SK-N-SH (cell line): Measurements from ENCODE around the gene FCER1G. TPM values are rescaled to one million over a fixed set of nuclear protein-coding genes. Genes with fewer than 3 reads are reported as not detected.

Source experiments
- CTCF ChIA-PET: fragments of 300-600, 350-600 bp; formaldehyde crosslinking; extraction: SDS; loops from one replicate; lab custom pipeline; 2021; lab: Yijun Ruan, JAX
- POLR2A ChIA-PET: fragments of 350-600 bp; sonication (Branson Sonifier 250); formaldehyde crosslinking; extraction: SDS; loops from one replicate; lab custom pipeline; 2020; ENCODE audit warnings: antibody characterized with exemption, inconsistent platforms; lab: Yijun Ruan, JAX
- DNase-seq: peaks from one replicate; pipeline ENCODE4 v3.0.0; 2012
- H2AFZ ChIP-seq: fragments of 200-600 bp; sonication (generic); 2 replicates; pipeline ENCODE4 v1.8.1; 2016; ENCODE audit warnings: antibody characterized with exemption, mild to moderate bottlenecking, low read depth
- H3F3A ChIP-seq: fragments of 200-600 bp; sonication (generic); replicated peaks from 2 replicates; pipeline ENCODE3; 2016; ENCODE audit warnings: antibody characterized with exemption, mild to moderate bottlenecking; ENCODE audit not compliant: insufficient read depth
- H3K27ac ChIP-seq, 2 experiments: fragments of 200-500 bp in 1 of 2; fragments of 200-600 bp in 1 of 2; sonication (Bioruptor generic) in 1 of 2; sonication (generic), shearing (Covaris generic) in 1 of 2; 2 replicates each; pipeline versions ENCODE4 v1.5.1 to v1.6.1; 2014 to 2016; ENCODE audit warnings: low read depth in 2 of 2, inconsistent platforms in 1 of 2, low read length in 1 of 2, mild to moderate bottlenecking in 1 of 2, mixed read lengths in 1 of 2
- H3K27me3 ChIP-seq: fragments of 200-600 bp; sonication (generic), shearing (Covaris generic); 2 replicates; pipeline ENCODE4 v1.6.1; 2016; ENCODE audit warnings: mixed run types; ENCODE audit not compliant: insufficient read depth
- H3K36me3 ChIP-seq, 2 experiments: fragments of 200-500 bp in 1 of 2; fragments of 200-600 bp in 1 of 2; sonication (Bioruptor generic) in 1 of 2; sonication (generic) in 1 of 2; replicated peaks in 1 of 2; 2 replicates each; pipeline versions ENCODE3 to v1.5.1; 2014 to 2016; ENCODE audit warnings: low read length in 1 of 2, mild to moderate bottlenecking in 1 of 2; ENCODE audit not compliant: insufficient read depth in 2 of 2, control insufficient read depth in 1 of 2
- H3K4me1 ChIP-seq, 2 experiments: fragments of 200-500 bp in 1 of 2; fragments of 200-600 bp in 1 of 2; sonication (Bioruptor generic) in 1 of 2; sonication (generic), shearing (Covaris generic) in 1 of 2; 2 replicates each; pipeline versions ENCODE4 v1.5.1 to v1.6.1; 2014 to 2016; ENCODE audit warnings: low read depth in 1 of 2, low read length in 1 of 2, mixed run types in 1 of 2; ENCODE audit not compliant: insufficient read depth in 2 of 2, control insufficient read depth in 1 of 2
- H3K4me2 ChIP-seq: fragments of 200-600 bp; sonication (generic), shearing (Covaris generic); 2 replicates; pipeline ENCODE4 v1.6.1; 2017; ENCODE audit warnings: mixed run types
- H3K4me3 ChIP-seq, 2 experiments: fragments of 200-500 bp in 1 of 2; fragments of 200-600 bp in 1 of 2; sonication (Bioruptor generic) in 1 of 2; sonication (generic), shearing (Covaris generic) in 1 of 2; 2 replicates each; pipeline versions ENCODE4 v1.5.1 to v1.8.1; 2014 to 2016; ENCODE audit warnings: low read depth in 2 of 2, inconsistent platforms in 1 of 2, low read length in 1 of 2, mild to moderate bottlenecking in 1 of 2, mixed read lengths in 1 of 2, moderate library complexity in 1 of 2
- H3K79me2 ChIP-seq: fragments of 200-600 bp; sonication (generic); 2 replicates; pipeline ENCODE4 v1.8.1; 2017; ENCODE audit warnings: mild to moderate bottlenecking; ENCODE audit not compliant: insufficient read depth
- H3K9ac ChIP-seq: fragments of 200-600 bp; sonication (generic); 2 replicates; pipeline ENCODE4 v1.6.1; 2017; ENCODE audit warnings: mixed run types
- H3K9me2 ChIP-seq: fragments of 200-600 bp; sonication (generic); 2 replicates; pipeline ENCODE4 v1.6.1; 2017; ENCODE audit warnings: mixed run types
- H3K9me3 ChIP-seq: fragments of 200-600 bp; sonication (generic); 2 replicates; pipeline ENCODE4 v1.6.1; 2017; ENCODE audit warnings: mixed run types, mild to moderate bottlenecking, moderate library complexity
- H4K20me1 ChIP-seq: fragments of 200-600 bp; sonication (generic); 2 replicates; pipeline ENCODE4 v1.6.1; 2017; ENCODE audit warnings: mild to moderate bottlenecking, mixed run types; ENCODE audit not compliant: insufficient read depth
- ELF1 ChIP-seq: IDR thresholded peaks from 2 replicates; pipeline ENCODE4 v1.4.0; 2012
- FOSL2 ChIP-seq: IDR thresholded peaks from 2 replicates; pipeline ENCODE4 v1.4.0; 2012; ENCODE audit warnings: low read depth, mild to moderate bottlenecking, moderate library complexity, borderline replicate concordance
- GATA2 ChIP-seq: sonication (generic); formaldehyde crosslinking; IDR thresholded peaks from 2 replicates; pipeline ENCODE4 v1.5.0; 2020; ENCODE audit warnings: mild to moderate bottlenecking, missing genetic modification reagents
- MXI1 ChIP-seq: IDR thresholded peaks from 2 replicates; pipeline ENCODE4 v1.6.1; 2012; ENCODE audit warnings: mild to moderate bottlenecking, low read depth, low read length, improper control_type of control experiment
- POLR2AphosphoS5 ChIP-seq: IDR thresholded peaks from 2 replicates; pipeline ENCODE4 v1.6.1; 2012; ENCODE audit warnings: low read depth, low read length
- RAD21 ChIP-seq: IDR thresholded peaks from 2 replicates; pipeline ENCODE4 v1.6.1; 2012; ENCODE audit warnings: mild to moderate bottlenecking, low read length
- RCOR1 ChIP-seq: fragments of 150-350 bp; IDR thresholded peaks from 2 replicates; pipeline ENCODE4 v1.6.1; 2017; ENCODE audit warnings: antibody characterized with exemption, low read length
- RFX5 ChIP-seq: IDR thresholded peaks from 2 replicates; pipeline ENCODE4 v1.6.1; 2012; ENCODE audit warnings: mild to moderate bottlenecking, improper control_type of control experiment, low read length
- TCF12 ChIP-seq: IDR thresholded peaks from 2 replicates; pipeline ENCODE4 v1.4.0; 2012
- YY1 ChIP-seq: IDR thresholded peaks from 2 replicates; pipeline ENCODE4 v1.4.0; 2012; ENCODE audit warnings: low read depth, mild to moderate bottlenecking
- WGBS: methylation state at CpG from one replicate; pipeline ENCODE4 v1.1.6; 2017; ENCODE audit warnings: low lambda C conversion rate; 5-methylcytosine and 5-hydroxymethylcytosine counted together
- polyA plus RNA-seq, 3 experiments: library from polyadenylated mRNA; depleted of rRNA; stranded (reverse); fragments of >200 nt; gene quantifications; 2 replicates each; pipeline ENCODE4 v1.2.3, GENCODE V29; 2012
- TF ChIP-seq, protein P1 (sequence below): IDR thresholded peaks from 2 replicates; pipeline ENCODE4 v1.6.1; 2012; ENCODE audit warnings: mild to moderate bottlenecking, low read depth, low read length, moderate library complexity
- TF ChIP-seq, protein P2 (sequence below): fragments of 150-350 bp; IDR thresholded peaks from 2 replicates; pipeline ENCODE4 v1.6.1; 2016; ENCODE audit warnings: mild to moderate bottlenecking, low read depth, low read length
- TF ChIP-seq, protein P3 (sequence below): IDR thresholded peaks from 2 replicates; pipeline ENCODE4; 2012

FCER1G gene
- polyA plus RNA-seq, 1 of the 3 experiments (the other 2 are of a cell fraction): 0.61 TPM

DNA sequence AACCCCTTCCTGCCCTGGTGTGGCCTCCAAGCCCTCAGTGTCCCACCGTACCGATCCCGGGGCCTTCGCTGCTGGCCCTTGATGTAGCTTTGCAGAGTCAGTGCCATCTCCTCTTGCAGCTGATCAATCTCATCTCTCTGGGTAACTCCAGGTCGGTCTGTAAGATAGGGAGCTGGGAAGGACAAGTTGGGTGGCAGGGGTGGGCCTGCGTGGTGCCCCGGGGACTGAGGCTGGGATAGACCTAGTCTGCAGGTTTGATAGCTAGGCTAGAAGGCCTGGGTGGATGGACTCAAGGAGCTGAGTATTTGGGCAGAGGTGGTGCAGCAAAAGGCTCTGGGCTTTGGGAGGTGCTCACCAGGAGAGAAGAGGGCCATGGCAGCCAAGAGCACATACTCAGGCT lies 15.7 kb downstream of the FCER1G start:
- CTCF ChIA-PET: interaction anchor here (1.0 to 6.3 kb wide), 9 partner anchors 29 to 152 kb away, joined by 3 to 76 read pairs (median 6); partner anchors contain the start of genes CFAP126 and NDUFS2
- no peak for DNase-seq
- H3K9ac ChIP-seq: no peak overlapping the region
- no peaks in the 10 kb centered on the region for H4K20me1 ChIP-seq
- no peaks in the 10 kb centered on the region for H3K79me2 ChIP-seq
- WGBS: 100% methylated on average over 4 of the region's 7 CpGs
- no peaks in the 10 kb centered on the region for H3K9me2 ChIP-seq
- H3K9me3 ChIP-seq: no peaks in the 10 kb centered on the region
- H3K4me1 ChIP-seq: peaks cover 8 to 16% of the 10 kb centered on the region in 2 experiments; a peak in 3 of 4 replicates
- TF ChIP-seq, protein P1, sequence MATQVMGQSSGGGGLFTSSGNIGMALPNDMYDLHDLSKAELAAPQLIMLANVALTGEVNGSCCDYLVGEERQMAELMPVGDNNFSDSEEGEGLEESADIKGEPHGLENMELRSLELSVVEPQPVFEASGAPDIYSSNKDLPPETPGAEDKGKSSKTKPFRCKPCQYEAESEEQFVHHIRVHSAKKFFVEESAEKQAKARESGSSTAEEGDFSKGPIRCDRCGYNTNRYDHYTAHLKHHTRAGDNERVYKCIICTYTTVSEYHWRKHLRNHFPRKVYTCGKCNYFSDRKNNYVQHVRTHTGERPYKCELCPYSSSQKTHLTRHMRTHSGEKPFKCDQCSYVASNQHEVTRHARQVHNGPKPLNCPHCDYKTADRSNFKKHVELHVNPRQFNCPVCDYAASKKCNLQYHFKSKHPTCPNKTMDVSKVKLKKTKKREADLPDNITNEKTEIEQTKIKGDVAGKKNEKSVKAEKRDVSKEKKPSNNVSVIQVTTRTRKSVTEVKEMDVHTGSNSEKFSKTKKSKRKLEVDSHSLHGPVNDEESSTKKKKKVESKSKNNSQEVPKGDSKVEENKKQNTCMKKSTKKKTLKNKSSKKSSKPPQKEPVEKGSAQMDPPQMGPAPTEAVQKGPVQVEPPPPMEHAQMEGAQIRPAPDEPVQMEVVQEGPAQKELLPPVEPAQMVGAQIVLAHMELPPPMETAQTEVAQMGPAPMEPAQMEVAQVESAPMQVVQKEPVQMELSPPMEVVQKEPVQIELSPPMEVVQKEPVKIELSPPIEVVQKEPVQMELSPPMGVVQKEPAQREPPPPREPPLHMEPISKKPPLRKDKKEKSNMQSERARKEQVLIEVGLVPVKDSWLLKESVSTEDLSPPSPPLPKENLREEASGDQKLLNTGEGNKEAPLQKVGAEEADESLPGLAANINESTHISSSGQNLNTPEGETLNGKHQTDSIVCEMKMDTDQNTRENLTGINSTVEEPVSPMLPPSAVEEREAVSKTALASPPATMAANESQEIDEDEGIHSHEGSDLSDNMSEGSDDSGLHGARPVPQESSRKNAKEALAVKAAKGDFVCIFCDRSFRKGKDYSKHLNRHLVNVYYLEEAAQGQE: no peak
- TF ChIP-seq ELF1 (no peak), GATA2 (CRISPR knock-in tag) (no peak), FOSL2 (no peak), POLR2AphosphoS5 (no peak), YY1 (no peak)
- TF ChIP-seq, all 33 proteins: peak for 0
- no peak overlapping the region for H3K27ac ChIP-seq
- H2AFZ ChIP-seq: no peak overlapping the region
- H3K27me3 ChIP-seq: no peaks in the 10 kb centered on the region
- H3K36me3 ChIP-seq: peaks cover 0 to 20% of the 10 kb centered on the region in 2 experiments
- H3K4me3 ChIP-seq: no peak overlapping the region
- H3F3A ChIP-seq: peaks cover 5% of the 10 kb centered on the region
- H3K4me2 ChIP-seq: no peak overlapping the region
- POLR2A ChIA-PET: no interaction called here

DNA sequence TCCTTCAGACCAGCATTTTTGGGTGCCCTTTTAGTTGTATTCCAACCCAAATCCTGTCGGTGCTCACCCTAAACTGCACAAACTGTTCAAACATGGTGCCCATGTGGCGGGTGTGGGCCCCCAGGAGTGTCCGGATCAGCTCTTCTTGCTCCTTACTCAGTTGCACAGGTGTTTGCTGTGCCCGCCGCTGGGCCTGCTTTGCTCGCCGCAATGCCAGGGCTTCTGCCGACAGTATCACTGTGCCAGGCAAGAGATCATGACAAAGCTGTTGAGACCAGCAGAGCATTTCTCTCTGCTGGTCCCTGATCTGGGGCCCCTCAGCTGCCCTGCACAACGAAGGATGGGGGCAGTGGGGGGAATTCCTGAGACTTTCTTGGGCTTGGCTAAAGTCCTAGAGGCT lies 18.0 kb downstream of the FCER1G start:
- no peak overlapping the region for H3K4me3 ChIP-seq
- H3K9ac ChIP-seq: no peak overlapping the region
- H3K4me2 ChIP-seq: no peak overlapping the region
- no peak overlapping the region for H3K27ac ChIP-seq
- TF ChIP-seq FOSL2: no peak
- no peak for TF ChIP-seq MXI1
- TF ChIP-seq, protein P2, sequence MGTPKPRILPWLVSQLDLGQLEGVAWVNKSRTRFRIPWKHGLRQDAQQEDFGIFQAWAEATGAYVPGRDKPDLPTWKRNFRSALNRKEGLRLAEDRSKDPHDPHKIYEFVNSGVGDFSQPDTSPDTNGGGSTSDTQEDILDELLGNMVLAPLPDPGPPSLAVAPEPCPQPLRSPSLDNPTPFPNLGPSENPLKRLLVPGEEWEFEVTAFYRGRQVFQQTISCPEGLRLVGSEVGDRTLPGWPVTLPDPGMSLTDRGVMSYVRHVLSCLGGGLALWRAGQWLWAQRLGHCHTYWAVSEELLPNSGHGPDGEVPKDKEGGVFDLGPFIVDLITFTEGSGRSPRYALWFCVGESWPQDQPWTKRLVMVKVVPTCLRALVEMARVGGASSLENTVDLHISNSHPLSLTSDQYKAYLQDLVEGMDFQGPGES: no peak
- TF ChIP-seq RAD21: no peak
- TF ChIP-seq, protein P3, sequence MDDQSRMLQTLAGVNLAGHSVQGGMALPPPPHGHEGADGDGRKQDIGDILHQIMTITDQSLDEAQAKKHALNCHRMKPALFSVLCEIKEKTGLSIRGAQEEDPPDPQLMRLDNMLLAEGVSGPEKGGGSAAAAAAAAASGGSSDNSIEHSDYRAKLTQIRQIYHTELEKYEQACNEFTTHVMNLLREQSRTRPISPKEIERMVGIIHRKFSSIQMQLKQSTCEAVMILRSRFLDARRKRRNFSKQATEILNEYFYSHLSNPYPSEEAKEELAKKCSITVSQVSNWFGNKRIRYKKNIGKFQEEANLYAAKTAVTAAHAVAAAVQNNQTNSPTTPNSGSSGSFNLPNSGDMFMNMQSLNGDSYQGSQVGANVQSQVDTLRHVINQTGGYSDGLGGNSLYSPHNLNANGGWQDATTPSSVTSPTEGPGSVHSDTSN: no peak
- TF ChIP-seq RFX5: no peak
- no peak for TF ChIP-seq TCF12
- no peak for TF ChIP-seq RCOR1
- H3F3A ChIP-seq: no peaks in the 10 kb centered on the region
- H3K27me3 ChIP-seq: no peaks in the 10 kb centered on the region
- H3K9me3 ChIP-seq: no peaks in the 10 kb centered on the region
- peaks cover 0 to 20% of the 10 kb centered on the region in 2 experiments for H3K36me3 ChIP-seq
- H3K9me2 ChIP-seq: no peaks in the 10 kb centered on the region
- 47% methylated on average over 3 of the region's 9 CpGs for WGBS
- H3K4me1 ChIP-seq: no peaks in the 10 kb centered on the region
- CTCF ChIA-PET: interaction anchor here (1.3 to 6.3 kb wide), 2 partner anchors 57 to 150 kb away, joined by 3 to 76 read pairs; no protein-coding TSS in a partner anchor
- POLR2A ChIA-PET: interaction anchor here (0.8 kb wide), 1 partner anchor 13 kb away, joined by 3 read pairs; no protein-coding TSS in a partner anchor
- no peak overlapping the region for H2AFZ ChIP-seq
- no peaks in the 10 kb centered on the region for H3K79me2 ChIP-seq
- H4K20me1 ChIP-seq: no peaks in the 10 kb centered on the region
- no peak for DNase-seq
